Measurements from ENCODE around the gene SNRK. TPM values are rescaled to one million over a fixed set of nuclear protein-coding genes. Genes with fewer than 3 reads are reported as not detected.
A peak's percentile ranks its signal among the peaks of the same experiment; 100 is the strongest.

The SNRK gene
- total RNA-seq, 1 donor: 17.3 TPM

DNA sequence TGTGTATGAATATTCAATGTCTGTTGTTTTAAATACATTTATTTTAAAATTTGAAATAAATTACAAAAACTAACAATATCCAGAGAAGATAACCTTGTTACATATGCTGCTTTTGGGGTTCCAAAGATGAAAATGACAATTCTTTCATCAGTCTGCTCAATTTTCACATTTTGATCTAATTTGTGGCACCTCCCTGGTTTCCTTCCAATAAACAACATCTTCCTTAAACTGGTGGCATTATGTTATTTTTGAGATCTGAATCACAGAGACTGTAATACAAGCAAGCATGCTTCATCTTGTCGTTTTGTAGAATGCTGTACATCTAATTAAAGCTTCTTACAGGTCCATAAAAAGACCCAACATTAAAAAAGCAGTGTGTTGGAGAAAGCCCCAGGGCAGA is 2.2 kb upstream of the SNRK start:
- no peak overlapping the region for H3K4me3 ChIP-seq (ENCODE audit: low read depth, low read length)
- TF ChIP-seq, protein P1, sequence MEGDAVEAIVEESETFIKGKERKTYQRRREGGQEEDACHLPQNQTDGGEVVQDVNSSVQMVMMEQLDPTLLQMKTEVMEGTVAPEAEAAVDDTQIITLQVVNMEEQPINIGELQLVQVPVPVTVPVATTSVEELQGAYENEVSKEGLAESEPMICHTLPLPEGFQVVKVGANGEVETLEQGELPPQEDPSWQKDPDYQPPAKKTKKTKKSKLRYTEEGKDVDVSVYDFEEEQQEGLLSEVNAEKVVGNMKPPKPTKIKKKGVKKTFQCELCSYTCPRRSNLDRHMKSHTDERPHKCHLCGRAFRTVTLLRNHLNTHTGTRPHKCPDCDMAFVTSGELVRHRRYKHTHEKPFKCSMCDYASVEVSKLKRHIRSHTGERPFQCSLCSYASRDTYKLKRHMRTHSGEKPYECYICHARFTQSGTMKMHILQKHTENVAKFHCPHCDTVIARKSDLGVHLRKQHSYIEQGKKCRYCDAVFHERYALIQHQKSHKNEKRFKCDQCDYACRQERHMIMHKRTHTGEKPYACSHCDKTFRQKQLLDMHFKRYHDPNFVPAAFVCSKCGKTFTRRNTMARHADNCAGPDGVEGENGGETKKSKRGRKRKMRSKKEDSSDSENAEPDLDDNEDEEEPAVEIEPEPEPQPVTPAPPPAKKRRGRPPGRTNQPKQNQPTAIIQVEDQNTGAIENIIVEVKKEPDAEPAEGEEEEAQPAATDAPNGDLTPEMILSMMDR (IDR thresholded peaks at IDR 0.05; ENCODE audit: insufficient read depth, low read length): no peak
- DNase-seq (ENCODE audit: low read depth): no peak

DNA sequence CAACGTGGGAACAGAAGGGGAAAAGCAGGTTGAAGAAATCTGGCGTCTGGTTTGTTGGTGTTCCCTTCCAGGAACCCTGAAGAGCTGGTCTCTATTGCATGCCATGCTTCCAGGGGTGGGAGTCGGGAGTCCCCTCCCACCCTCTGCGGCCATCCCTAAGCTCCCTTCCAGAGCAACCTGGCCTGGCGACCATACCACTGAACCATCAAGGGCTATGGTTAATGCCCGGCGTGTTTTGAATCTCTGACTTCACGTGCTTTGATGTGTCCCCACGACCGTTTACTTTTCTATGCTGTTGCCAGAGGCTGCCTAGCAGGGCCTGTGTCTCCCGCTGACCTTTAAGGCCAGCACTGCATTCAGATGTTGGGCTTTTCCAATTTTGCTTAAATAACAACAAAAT is 696 bp upstream of the SNRK start:
- H3K4me3 ChIP-seq (ENCODE audit: low read depth, low read length): no peak overlapping the region
- TF ChIP-seq, protein P1 (IDR thresholded peaks at IDR 0.05; ENCODE audit: insufficient read depth, low read length): no peak
- DNase-seq (ENCODE audit: low read depth): no peak

DNA sequence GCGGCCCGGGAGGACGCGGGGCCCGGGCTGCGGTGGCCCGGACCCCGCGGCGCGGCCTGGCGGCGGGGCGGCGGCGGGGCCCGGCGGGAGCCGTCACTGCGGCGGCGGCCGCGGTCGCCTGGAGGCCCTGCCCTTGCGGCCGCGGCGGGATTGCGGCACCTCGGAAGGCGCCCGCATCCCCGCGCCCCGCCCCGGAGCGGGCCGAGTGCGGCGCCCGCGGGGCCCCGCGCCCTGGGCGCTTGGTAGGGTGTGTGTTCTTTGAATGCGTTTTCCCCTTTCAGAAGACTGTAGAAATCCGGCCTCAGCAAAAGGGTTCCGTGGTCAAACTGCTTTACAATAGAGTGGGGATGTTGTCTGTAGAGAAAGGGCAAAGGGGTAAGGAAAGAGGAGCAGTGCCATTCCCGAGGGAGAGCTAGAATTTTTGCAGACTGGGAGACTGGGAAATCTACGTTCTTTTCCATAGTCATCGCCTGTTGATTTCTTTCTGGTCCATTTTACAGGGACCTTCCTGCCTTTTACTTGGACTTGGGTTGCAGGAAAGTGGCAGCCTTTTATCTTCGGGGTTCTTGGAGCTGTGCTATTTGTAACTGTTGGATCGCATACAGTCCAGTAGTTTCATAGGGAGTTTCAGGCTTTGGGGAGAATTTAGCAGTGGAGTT is 630 bp downstream of the SNRK start:
- TF ChIP-seq, protein P1 (IDR thresholded peaks at IDR 0.05; ENCODE audit: insufficient read depth, low read length): no peak
- DNase-seq (ENCODE audit: low read depth): peak; percentile 28
- H3K4me3 ChIP-seq (ENCODE audit: low read depth, low read length): peak overlapping the region; percentile 86

DNA sequence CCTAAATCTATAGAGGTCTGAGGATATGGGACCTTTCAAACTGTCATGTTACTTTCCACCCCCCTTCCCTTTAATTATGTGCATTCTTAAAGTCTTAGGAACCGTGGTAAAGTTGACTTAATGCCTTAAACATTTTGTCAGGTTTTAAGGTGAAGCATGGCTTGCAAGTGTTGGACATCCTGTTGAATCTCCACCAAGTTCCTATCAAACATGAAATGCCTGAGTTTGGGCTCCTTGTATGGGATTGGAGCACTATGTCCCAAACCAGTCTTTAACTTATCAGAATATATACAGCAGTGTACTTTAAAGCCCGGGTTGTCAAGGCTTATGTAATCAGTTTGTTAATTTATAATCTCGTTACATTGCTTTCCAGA is 1.1 kb downstream of the SNRK start:
- DNase-seq (ENCODE audit: low read depth): no peak

DNA sequence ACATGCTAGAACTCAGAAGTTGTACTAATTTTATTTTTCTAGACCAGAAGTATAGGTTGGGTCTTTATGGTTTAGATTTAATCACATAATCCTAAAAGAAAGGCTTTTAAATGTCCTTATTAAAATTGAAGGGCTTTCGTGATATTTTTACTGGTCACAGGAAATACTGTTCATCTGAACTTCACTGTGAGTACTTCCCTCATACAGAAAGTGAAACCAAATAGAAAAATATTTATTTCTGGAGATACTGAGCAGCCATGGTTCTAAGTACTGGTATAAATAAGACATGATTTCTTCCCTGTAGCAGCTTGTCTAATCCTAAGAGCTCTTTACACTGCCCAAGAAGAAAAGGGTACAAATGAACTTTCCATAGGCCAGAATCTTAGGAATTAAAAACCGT is 2.0 kb downstream of the SNRK start:
- H3K4me3 ChIP-seq (ENCODE audit: low read depth, low read length): peak overlapping the region; percentile 86
- DNase-seq (ENCODE audit: low read depth): peak; percentile 53
- TF ChIP-seq, protein P1 (IDR thresholded peaks at IDR 0.05; ENCODE audit: insufficient read depth, low read length): no peak

More for the DNA sequence above, 1.1 kb downstream of the SNRK start:
- peak overlapping the region; percentile 86 for H3K4me3 ChIP-seq (ENCODE audit: low read depth, low read length)
- TF ChIP-seq, protein P1 (IDR thresholded peaks at IDR 0.05; ENCODE audit: insufficient read depth, low read length): no peak

DNA sequence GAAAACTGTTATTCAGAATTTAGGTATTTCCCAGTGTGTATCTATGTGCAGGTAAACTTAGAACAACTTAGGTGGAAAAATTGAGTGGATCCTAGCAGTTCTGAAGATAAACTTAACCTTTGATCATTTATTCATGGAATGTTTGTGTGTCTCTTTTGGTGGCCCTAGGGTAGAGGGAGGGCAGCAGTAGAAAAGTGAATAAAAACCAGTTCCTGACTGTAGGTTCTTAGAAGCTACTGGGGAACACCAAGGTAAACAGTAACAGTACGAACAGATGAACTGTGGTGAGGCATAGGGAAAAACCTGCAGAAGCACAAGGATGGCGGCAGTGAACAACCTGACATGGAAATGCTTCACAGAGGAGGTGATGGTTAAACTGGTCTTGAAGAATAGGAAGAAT is 2.5 kb downstream of the SNRK start:
- H3K4me3 ChIP-seq (ENCODE audit: low read depth, low read length): peak overlapping the region; percentile 86
- TF ChIP-seq, protein P1 (IDR thresholded peaks at IDR 0.05; ENCODE audit: insufficient read depth, low read length): no peak
- no peak for DNase-seq (ENCODE audit: low read depth)

DNA sequence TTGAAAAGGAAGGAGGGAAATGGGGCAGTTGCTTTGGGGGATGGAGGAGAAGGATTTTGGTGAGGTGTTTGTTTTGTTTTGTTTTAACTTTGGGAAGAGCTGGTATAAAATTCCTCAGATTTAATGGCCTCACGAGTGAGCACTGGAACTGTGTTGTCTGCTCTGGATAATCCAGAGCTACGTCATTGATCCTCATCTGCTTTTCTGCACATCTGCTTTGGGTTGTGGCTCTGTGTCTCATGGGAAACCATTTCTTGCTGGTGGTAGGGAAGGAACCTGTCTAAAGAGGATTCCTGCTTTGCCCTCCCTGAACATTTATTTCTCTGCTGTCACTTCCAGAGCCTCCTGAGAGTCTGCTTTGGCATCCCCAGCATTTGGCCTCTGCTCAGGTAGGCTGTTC is 3.1 kb downstream of the SNRK start:
- H3K4me3 ChIP-seq (ENCODE audit: low read depth, low read length): no peak overlapping the region
- DNase-seq (ENCODE audit: low read depth): no peak
- TF ChIP-seq, protein P1 (IDR thresholded peaks at IDR 0.05; ENCODE audit: insufficient read depth, low read length): no peak
